Epithelial cell of esophagus (primary cell): ENCODE measurements around the gene IGSF9B.

Experiments used
- DNase-seq: peaks from one replicate; pipeline ENCODE4 v3.0.0; 2010; ENCODE audit warnings: low read depth
- H3K4me3 ChIP-seq: 2 replicates; pipeline ENCODE4 v1.5.1; 2011; ENCODE audit warnings: mild to moderate bottlenecking, low read length, control low read depth
- CTCF ChIP-seq: IDR thresholded peaks from 2 replicates; pipeline ENCODE4 v1.5.1; 2011; ENCODE audit warnings: low read depth, mild to moderate bottlenecking, low read length, control low read depth, inconsistent platforms; ENCODE audit not compliant: insufficient read depth; ENCODE audit errors: missing control alignments

Gene IGSF9B

GRCh38 chr11:133967599-133968238 is 11.0 kb upstream of the IGSF9B start:
- DNase-seq = no peak
- no peak overlapping the region for H3K4me3 ChIP-seq
- no peak for TF ChIP-seq CTCF

- no peak overlapping the region for H3K4me3 ChIP-seq
- DNase-seq = no peak
Observed at GRCh38 chr11:133966921-133967598, 10.3 kb upstream of the IGSF9B start.

DNA sequence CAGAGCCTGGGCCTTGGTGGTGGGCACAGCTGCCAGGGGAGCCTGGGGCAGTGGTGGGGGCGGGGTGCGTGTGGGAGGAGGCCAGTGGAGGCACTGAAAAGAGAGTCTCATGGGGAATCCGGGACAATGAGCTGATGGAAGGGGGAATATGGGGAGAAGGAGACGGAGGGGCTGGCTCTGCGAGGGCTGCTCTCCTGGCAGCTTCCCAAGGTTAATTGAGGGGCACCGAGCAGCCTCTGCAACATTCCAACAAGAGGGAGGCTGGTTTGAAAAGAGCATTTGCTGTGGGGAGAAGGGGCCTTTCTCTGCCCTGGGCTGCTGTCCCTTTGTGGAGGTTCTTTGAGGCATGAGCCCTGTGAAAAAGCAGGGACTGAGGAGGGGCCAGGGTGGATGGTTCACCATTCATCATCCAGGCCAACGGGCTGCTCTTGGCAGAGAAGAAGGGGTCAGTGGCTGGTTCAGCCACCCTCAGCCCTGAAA is 9.4 kb upstream of the IGSF9B start:
- TF ChIP-seq CTCF = no peak
- H3K4me3 ChIP-seq = no peak overlapping the region
- DNase-seq = no peak

More at GRCh38 chr11:133966921-133967598, 10.3 kb upstream of the IGSF9B start:
- no peak for TF ChIP-seq CTCF

- DNase-seq = no peak
Observed at GRCh38 chr11:133965031-133965601, 8.3 kb upstream of the IGSF9B start.

GRCh38 chr11:133964356-133964755 is 7.6 kb upstream of the IGSF9B start:
- DNase-seq = no peak
- TF ChIP-seq CTCF = no peak
- H3K4me3 ChIP-seq = no peak overlapping the region

More at GRCh38 chr11:133965031-133965601, 8.3 kb upstream of the IGSF9B start:
- no peak for TF ChIP-seq CTCF
- H3K4me3 ChIP-seq = no peak overlapping the region

- TF ChIP-seq CTCF = no peak
- H3K4me3 ChIP-seq = no peak overlapping the region
- DNase-seq = no peak
Observed at GRCh38 chr11:133961890-133962289, 5.1 kb upstream of the IGSF9B start.
